Effector CD8-positive, alpha-beta T cell (primary cell): ENCODE data around the gene SLC12A2.

Experiments
- DNase-seq: peaks from one replicate; lab custom pipeline; 2025; lab: John Stamatoyannopoulos, UW

The SLC12A2 gene

DNA sequence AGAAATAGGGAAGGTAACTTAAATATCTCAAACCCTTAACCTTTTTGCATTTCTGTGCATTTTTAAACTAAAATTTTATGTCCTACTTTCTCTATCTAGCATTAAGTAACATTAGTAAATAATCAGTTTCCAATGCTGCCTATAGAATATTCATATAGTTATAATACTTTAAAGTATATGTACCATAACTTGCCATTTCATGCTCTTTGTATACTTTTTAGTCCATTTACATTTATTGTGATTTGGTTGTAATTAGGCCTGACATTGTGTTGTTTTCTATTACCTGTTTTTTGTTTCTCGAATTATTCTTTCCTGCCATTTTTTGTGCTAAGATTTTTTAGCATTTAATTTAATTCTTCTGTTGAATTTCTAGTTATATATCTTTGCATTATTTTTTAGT is 13.7 kb downstream of the SLC12A2 start:
- DNase-seq: no peak

DNA sequence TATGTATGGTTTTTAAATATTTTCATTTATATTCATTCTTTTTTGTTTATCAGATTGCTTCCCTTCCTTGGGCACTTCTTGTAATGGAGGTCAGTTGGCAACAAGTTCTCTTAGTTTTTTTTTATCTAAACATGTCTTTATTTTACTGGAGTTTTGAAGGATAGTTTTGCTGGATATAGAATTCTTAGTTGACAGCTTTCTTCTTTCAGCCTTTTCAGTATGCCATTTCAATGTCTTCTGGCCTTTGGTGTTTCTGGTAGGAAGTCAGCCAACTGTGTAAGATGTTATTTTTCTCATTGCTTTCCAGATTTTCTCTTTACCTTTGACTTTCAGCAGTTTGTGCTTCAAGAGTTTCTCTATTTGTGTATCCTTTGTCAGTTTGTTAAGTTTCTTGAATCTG is 14.2 kb downstream of the SLC12A2 start:
- DNase-seq: no peak

DNA sequence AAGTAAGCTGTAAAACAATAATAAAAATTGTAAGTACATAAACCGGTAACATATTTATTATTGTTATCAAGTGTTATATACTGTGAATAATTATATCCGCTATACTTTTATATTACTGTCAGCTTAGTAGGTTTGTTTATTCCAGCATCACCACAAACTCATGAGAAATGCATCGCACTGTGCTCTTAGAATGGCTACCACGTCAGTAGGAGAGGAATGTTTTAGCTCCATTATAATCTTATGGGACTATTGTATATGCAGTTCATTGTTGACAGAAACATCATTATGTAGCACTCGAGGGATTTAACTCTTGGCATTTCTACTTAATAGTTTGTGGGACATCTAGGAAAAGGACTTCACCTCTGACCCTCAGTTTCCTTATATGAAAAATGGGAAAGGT is 16.4 kb downstream of the SLC12A2 start:
- DNase-seq: no peak

DNA sequence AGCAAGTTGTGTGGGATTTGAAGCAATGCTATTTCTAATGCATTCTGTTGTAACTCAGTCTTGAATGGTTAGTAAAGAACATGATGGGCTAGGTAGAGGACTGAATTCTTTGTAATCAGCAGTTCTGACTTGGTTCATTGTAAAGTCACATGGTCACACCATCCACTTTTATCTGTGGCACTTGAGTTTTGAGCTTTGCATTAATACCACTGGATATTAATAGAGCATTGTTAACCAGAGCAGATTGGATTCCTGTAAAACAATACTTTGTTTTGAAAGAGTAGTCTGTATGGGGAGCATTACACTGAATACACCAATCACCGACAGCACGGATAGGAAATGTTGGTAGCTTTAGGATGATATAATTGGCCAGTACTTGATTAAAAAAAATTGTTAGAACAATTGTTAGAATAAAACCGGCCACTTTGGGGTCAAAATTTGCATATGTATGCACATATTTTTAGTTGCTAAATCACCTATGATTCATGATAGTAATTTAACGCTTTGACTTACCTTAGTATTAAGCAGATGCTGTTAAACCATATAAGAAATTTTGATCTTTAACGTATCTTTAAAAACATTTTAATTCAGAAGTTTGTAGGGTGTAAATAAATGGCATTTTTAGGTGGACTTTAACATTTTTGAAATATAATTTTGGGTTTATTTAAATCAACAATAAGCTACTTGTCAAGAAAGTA is 17.4 kb downstream of the SLC12A2 start:
- DNase-seq: no peak

DNA sequence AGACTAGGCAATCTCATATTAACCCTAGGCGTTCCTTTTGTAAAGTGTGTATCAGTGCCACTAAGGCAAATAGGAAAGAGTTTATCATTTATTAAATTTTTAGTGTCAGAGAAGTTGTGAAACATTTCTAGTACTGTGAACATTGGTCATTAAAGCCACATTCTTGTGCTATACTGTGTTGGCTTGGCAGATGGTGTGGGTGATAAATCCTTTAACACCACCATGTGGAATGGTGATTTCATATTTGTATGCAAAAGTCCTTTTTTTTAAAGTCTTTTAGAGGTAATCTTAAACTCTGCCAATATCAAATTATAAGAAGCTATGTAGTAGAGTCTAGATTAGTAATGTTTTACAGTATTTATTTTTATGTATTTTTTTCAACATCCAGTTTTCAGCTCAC is 18.1 kb downstream of the SLC12A2 start:
- no peak for DNase-seq

DNA sequence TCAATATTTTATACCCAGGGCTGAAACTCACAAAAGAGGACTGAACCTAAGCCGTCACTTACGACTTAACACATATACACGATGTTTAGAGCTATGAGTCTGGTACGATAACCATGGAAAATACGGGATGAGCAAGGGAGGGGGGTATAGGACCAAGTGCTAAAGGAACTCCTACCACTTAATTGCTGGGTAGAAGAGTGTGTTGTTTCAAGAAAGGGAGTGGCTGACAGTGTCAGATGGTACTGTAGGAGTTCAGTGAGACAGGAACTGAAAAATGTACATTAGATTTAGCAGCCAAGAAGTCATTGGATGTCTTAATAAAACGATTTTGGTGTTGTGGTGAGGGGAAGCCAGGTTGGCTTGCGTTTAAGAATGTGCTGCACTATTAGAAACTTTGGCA is 21.6 kb downstream of the SLC12A2 start:
- DNase-seq: no peak

DNA sequence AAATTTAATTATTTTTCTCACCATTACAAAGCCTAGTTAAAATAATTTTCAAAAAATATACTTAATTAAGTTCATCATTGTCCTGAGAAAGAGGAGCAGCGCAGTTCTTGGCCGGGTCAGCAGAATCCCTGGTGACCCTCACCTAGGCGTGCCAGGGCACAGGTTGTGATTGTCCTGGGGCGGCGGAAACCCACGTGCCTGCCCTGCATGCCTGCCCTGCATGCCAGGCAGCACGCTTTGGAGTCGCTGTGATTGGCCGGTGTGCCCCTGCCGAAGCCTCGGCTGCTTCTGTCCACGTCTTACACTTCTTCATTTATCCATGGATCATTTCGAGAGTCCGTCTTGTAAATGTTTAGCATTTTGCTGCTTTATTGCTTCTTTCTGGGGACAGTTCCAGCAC is 25.6 kb downstream of the SLC12A2 start:
- DNase-seq: no peak

DNA sequence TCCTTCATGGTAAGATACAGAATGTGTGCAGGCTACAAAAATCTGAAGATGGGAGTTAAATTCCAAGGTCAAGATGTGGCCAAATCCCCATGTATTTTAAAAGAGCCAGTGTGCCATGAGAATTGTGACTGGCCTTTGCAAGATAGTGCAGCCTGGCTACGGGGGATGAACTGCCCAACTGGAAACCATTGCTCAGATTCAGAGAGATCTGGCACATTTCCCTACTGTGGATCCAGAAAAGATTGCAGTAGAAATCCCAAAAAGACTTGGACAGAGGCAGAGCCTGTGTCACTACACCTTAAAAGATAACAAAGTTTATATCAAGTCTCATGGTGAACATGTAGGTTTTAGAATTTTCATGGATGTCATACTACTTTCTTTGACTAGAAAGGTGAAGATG is 26.2 kb downstream of the SLC12A2 start:
- DNase-seq: no peak

DNA sequence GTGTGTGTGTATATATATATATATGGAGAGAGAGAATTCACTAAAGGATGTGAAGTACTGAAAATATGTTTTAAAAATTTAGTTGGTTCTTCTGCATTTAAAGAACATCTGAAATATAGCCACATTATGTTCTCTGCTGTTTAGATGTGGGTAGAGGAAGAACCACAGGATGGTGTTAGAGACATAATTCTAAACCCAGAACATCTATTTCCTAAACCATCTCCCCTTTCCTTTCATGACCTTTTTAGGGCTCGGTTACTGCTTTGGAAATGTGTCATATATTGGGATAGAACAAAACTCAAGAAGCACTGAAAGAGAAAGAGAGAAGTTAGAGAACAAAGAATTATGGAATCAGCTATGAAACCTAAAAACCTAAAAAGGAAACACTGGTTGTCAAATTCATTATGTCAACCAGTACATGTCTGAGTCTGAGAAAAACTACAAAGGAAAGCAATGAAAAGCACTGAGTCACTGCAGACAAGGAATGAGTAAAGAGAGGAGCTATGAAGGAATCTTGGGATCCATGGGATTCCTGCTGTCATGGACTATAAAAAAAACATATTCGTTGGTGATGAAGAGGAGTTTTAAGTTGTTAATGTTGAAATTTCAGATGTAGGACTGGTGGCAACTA is 28.4 kb downstream of the SLC12A2 start:
- DNase-seq: no peak

DNA sequence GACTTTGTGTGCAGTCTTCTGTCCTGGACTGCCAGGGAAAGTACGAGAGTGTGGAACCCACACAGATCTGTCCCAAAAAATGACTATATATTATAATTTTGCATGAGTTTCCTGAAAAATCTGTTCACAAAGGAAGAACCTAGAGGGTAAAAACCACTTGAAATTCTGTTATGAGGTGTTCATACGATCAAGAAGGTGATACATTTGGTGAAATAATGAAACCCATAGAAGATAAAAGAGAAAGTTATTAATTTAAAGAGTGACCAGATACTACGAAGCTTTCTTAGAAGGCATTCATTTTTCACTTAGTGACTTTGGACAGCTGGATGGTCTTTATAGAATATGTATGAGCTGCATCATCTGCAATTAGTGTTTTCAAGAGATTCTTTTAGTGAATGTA is 32.9 kb downstream of the SLC12A2 start:
- DNase-seq: no peak

DNA sequence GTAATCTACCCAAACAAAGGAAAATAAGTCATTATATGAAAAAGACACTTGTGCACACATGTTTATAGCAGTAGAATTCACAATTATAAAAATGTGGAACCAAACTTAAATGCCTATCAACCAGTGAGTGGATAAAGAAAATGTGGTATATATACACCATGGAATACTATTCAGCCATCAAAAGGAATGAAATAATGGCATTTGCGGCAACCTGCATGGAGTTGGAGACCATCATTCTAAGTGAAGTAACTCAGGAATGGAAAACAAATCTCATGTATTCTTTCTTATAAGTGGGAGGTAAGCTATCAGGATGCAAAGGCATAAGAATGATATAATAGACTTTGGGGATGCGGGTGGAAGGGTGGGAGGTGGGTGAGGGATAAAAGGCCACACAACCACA is 34.6 kb downstream of the SLC12A2 start:
- DNase-seq: no peak

DNA sequence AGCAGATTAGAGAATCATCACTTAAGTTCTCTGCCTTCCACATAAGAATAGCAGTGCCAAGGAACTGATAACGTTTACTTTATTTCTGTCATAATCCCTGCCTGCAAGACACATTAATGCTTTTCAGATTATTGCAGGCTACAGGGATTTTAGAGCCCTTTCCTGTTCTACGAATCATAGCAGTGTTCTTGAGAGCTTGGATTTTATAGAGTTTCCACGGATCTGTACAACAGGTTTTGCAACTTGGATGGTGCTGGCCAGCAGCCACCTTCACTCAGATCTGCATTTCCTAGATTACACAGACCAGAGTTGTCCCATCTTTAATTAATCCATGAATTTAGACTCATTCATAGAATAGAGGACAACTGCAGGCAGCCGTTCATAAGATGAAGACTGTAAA is 38.1 kb downstream of the SLC12A2 start:
- no peak for DNase-seq

DNA sequence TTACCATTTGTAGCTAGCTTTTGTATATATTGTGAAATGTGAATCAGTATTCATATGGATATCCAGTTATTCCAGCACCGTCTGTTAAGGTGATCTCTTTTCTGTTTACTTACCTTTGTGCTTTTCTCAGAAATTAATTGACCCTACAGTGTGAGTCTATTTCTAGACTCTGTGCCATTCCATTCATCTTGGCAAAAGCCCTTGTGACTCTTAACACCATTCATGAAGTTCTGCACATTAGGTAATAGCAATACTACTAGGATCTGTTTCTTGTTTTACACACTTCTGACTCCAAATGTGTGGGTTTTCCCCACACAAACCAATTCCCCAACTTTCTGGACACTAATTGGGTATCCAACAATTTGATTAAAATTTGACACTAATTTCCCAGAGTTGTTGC is 40.4 kb downstream of the SLC12A2 start:
- no peak for DNase-seq

DNA sequence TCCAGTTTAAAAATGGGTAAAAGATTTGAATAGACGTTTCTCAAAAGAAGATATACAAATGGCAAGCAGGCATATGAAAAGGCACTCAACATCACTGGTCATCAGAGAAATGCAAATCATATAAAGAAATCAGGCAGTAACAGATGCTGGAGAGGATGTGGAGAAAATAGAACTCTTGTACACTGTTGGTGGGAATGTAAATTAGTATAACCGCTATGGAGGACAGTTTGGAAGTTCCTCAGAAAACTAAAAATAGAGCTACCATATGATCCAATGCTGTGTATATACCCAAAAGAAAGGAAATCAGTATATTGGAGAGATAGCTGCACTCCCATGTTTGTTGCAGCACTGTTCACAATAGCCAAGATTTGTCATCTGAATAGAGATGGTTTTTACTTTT is 42.7 kb downstream of the SLC12A2 start:
- no peak for DNase-seq

DNA sequence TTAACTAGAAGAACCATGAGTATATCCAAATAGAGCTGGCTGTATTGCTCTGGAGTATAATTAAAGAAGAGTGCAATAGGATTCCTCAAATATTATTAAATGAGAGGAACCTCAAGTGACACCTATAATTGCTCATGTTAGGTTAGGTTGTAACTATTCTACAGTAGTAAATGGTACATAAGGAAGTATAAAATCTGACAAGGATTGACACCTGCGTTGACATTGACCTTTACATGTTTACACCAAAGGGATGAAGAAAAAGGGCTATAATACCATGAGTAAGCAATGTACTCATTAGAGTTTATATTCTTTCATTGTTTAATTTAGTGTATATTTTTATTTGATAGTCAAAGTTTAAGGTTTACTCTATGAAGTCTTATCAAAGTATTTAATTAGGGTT is 48.9 kb downstream of the SLC12A2 start:
- DNase-seq: no peak

DNA sequence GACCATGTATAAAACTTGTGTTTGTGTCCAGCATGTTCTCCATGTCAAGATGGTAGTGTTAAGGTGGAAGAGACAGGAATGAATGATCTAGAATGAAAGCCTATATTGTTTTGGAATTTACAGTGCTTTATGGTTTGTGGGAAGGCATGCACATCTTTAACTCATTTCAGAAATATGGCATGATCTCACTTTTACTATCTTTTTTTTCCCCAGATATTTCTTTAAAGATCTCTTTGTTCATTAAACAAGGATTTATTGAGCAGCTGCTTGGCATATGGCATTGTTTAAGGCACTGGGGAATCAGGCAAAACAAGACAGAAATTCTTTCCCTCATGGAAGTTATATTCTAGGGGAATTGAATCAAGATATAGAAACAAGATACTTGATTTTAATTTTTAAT is 51.7 kb downstream of the SLC12A2 start:
- DNase-seq: no peak

DNA sequence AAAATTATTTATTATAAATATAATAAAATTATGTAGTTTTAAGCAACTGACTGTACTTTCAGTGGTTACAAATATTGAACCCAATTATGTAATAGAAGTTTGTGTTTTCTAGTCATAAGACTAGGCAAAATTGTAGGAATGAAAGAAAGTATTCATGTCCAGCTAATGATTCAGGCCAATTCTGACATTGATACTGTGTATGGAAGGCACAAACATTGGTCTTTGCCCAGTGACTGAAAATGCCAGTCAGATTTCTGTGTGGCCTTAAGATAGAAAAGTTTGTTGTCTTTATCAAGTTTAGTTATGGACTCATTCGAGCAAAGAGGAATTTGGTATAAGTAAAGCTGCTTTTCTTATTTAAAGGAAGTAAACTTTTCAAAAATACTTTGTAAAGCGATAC is 60.3 kb downstream of the SLC12A2 start:
- no peak for DNase-seq

DNA sequence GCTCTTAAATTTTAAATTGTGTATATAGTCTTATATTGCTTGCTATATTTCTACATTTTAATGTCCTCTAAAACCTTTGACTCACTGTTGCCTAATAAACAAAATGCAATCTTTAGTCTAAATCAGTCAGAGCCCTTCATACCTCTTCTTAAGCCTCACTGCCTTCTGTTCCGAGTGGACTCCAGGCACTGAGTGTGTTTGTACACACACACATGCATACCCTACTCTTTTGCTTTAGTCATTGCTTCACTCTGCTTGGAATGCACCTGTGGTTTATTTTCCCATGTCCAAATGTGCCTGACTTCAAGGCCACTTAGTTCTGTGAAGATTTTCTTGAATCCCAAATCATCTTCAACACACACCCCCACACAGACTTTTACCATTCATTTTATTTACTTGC is 60.9 kb downstream of the SLC12A2 start:
- DNase-seq: no peak

DNA sequence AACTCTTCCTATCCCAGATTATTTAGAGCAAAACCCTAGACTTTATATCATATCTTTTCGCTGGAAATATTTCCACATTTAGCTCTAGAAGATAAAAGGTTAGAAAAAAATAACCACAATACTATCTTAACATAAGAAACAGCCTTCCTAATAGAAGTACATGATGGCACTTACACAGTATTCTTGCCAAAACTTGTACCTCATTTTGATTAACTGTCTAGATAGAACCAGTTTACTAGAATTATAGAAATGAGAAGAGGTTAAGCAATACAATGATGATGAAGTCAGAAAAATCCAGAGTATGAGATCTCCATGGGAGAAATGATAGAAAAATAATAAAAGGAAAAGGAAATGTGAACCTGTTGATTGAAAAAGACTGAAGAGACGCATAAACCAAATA is 63.1 kb downstream of the SLC12A2 start:
- DNase-seq: no peak

DNA sequence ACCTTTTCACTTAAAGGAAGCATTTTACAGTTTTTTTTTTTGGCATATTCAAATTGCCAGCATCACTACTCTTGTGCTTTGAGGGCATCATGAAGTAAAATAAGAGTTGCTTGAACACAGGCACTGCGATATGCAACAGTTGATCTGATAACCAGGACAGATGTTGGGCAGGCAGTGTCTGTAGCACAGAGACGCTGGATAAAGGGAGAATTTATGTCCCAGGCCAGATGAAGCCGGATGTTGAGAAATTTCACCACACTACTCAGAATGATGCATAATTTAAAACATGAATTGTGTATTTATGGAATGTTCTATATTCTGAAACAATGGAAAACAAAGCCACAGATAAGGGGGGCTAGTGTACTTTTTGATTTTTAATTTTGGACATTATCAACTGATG is 71.4 kb downstream of the SLC12A2 start:
- DNase-seq: no peak

DNA sequence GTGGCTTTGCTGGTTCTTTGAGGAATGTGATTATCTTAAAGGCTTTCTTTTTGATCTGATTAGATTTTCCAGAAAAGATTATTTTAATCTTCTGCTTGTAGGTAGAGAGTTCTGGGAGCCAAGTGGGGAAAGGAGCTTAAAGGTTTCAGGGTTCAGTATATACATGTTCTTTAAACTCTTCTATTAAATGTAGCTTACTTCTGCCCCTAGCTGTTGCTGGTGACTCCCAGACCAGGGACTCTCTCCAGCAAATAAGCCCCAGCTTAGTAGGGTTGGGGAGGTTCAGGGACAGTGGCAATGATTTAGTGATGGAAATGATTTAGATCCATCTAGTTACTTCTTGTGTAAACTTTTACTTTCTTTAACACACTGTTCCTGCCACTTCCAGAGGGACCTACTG is 72.2 kb downstream of the SLC12A2 start:
- DNase-seq: no peak

DNA sequence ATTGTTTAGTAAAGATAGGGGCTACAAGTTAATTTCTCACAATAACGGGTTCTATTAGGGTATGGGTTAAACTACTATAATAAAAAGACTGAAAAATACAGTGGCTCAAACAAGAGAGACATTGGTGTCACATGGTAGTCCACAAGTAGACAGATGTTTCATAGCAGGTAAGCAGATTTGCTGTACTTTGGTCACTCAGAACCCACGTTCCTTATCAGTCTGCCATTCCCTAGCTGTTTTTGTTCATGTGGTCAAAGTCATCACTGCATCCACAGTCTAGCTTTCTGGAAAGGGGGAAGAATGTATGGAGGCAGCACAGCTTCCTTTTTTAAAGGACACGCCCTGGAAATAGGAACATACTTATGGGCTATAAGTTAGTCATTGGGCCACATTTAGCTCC is 73.0 kb downstream of the SLC12A2 start:
- no peak for DNase-seq

DNA sequence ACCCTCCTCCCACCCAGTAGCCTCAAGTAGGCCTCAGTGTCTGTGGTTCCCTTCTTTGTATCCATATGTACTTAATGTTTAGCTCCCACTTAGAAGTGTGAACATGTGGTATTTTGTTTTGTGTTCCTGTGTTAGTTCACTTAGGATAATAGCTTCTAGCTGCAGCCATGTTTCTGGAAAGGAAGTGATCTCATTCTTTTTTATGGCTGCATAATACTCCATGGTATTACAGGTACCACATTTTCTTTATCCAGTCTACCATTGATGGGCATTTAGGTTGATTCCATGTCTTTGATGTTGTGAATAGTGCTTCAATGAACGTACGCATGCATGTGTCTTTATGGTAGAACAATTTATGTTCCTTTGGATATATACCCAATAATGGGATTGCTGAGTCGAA is 74.8 kb downstream of the SLC12A2 start:
- DNase-seq: no peak

DNA sequence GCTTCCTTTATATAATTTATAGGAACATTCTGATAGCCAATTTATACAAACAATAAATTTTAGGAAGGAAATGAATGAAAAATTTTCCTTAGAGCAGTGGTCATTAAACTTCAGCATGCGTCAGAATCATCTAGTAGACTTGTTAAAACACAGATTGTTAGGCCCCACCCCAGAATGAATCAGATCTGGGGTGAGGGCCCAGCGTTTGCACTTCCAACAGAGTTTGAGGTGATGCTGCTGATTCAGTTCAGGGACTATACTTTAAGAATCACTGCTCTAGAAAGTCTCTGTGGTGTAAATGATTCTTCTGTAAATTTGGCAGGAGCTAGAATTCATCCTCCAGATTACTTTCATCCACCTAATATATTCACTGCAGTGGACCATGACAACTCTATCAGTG is 80.4 kb downstream of the SLC12A2 start:
- no peak for DNase-seq
